Measurements from ENCODE around the gene SDCBP2. TPM values are rescaled to one million over a fixed set of nuclear protein-coding genes. Genes with fewer than 3 reads are reported as not detected.

Gene SDCBP2
- total and polyA plus RNA-seq, 2 of the 8 experiments (the other 6 are each of a cell fraction or from before 2014, with no cell fraction given), result 4.2 to 6.7 TPM

DNA sequence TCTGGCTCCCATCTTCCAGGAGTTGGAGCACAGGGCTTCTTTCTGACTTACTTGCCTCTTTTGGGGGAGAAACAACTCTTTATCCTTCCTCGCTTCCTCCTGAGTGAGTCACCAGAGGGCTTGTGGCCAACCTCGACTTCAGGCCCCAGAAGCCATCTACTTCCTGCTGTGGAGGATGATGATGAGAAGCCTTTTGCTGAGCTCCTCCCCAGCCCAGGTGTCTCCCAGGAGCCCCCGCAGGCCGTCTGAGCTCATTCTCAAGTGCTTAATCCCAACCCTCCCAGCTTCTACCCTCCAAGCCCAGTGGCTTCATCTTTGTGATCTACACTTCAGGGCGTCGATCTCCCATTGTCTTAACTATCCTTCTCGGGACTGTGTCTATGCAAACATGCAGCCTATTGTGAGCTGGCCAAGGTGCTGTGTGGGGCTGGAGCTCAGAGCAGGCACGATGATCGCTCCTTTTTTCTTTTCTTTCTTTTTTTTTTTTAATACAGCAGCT lies 27.9 kb downstream of the SDCBP2 start:
- FAIRE-seq, result peak; percentile 74
- Histone ChIP-seq H3K9me3 (ENCODE audit: insufficient read depth in 2 of 2, low read depth in 1 of 2, low read length in 1 of 2) (no peaks in the 10 kb centered on the region), H3K23me2 (ENCODE audit: low read depth, low read length) (no peaks in the 10 kb centered on the region), H3K4me1 (replicated peaks in 1 of 4; ENCODE audit: control insufficient read depth in 3 of 4, insufficient read depth in 4 of 4, low read length in 3 of 4) (peaks cover 0 to 10% (median 4%) of the 10 kb centered on the region in 4 experiments; a peak in 6 of 7 replicates), H3K14ac (ENCODE audit: insufficient read length) (no peak overlapping the region), H3K4ac (replicated peaks; ENCODE audit: insufficient read length, low read depth, low read length) (no peak overlapping the region), H2BK5ac (ENCODE audit: low read depth, low read length) (peak overlapping the region; percentile 35), H4K5ac (ENCODE audit: insufficient read length, low read depth, low read length) (no peak overlapping the region), H3K9ac (replicated peaks in 1 of 4; ENCODE audit: extremely low read depth in 1 of 4, low read depth in 3 of 4, low read length in 3 of 4) (no peak overlapping the region), H4K91ac (replicated peaks; ENCODE audit: insufficient read length, low read length) (no peak overlapping the region), H4K20me1 (replicated peaks in 1 of 2; ENCODE audit: control insufficient read depth in 1 of 2, insufficient read depth in 2 of 2, low read length in 2 of 2) (no peaks in the 10 kb centered on the region), H2BK15ac (ENCODE audit: low read length) (peak overlapping the region; percentile 81; the same call in 1 of the 2 replicates), H3K56ac (replicated peaks; ENCODE audit: insufficient read length, low read depth, low read length) (peak overlapping the region; percentile 19), H2BK120ac (replicated peaks; ENCODE audit: low read depth, low read length) (no peak overlapping the region), H3K36me3 (ENCODE audit: control insufficient read depth in 2 of 4, insufficient read depth in 4 of 4, low read length in 3 of 4) (no peaks in the 10 kb centered on the region; a peak in 1 of 8 replicates), H3K79me2 (ENCODE audit: control insufficient read depth in 1 of 2, insufficient read depth in 2 of 2, low read length in 2 of 2) (no peaks in the 10 kb centered on the region), H3K27me3 (replicated peaks in 1 of 4; ENCODE audit: control insufficient read depth in 3 of 4, extremely low read depth in 1 of 4, insufficient read depth in 3 of 4, low read length in 3 of 4) (no peaks in the 10 kb centered on the region), H3K18ac (ENCODE audit: extremely low read depth, low read length) (no peak overlapping the region; the same call in 1 of the 2 replicates), H3K27ac (ENCODE audit: low read depth, low read length) (no peak overlapping the region), H2AK5ac (ENCODE audit: low read depth, low read length) (no peak overlapping the region), H4K8ac (ENCODE audit: extremely low read depth, insufficient read depth, low read length) (no peak overlapping the region; the same call in 1 of the 2 replicates), H3K4me3 (ENCODE audit: extremely low read depth in 1 of 4, insufficient read depth in 2 of 4, low read depth in 3 of 4, low read length in 4 of 4) (no peak overlapping the region), H2BK12ac (ENCODE audit: low read depth, low read length) (no peak overlapping the region), H3K4me2 (ENCODE audit: insufficient read depth in 1 of 2, low read depth in 2 of 2, low read length in 2 of 2) (peak overlapping the region; percentile 18 to 27; a peak in 1 of 4 replicates), H3K79me1 (ENCODE audit: low read depth, low read length) (no peaks in the 10 kb centered on the region), H2BK20ac (ENCODE audit: low read length) (no peak overlapping the region), H3K23ac (ENCODE audit: insufficient read length) (no peak overlapping the region), H2AFZ (ENCODE audit: low read length) (peak overlapping the region; percentile 61; the same call in 1 of the 2 replicates)
- ChIA-PET CTCF (ENCODE audit: partially characterized antibody) (interaction anchor here (1.0 to 1.7 kb wide), 8 partner anchors 10 to 134 kb away, joined by 3 to 6 read pairs (median 3); no protein-coding TSS in a partner anchor), POLR2A (ENCODE audit: partially characterized antibody) (no interaction called here)
- TF ChIP-seq JUND (IDR thresholded peaks at IDR 0.05; ENCODE audit: low read length) (0 out of 2 replicates have a peak, but pooled peaks have one; percentile 27), TAF1 (IDR thresholded peaks at IDR 0.05; ENCODE audit: low read depth, low read length) (0 out of 2 replicates have a peak, but pooled peaks have one; percentile 21), GABPA (IDR thresholded peaks at IDR 0.05; ENCODE audit: borderline replicate concordance, insufficient read depth, low read length) (no peak)
- DNase-seq (ENCODE audit: low read depth in 1 of 2, low spot score in 2 of 2), result no peak
- WGBS, 2 experiments (ENCODE audit: extremely low coverage in 1 of 2, insufficient coverage in 1 of 2, insufficient read length in 1 of 2, insufficient replicate concordance in 2 of 2, low coverage in 1 of 2, low lambda C conversion rate in 2 of 2, missing lambda C conversion rate in 1 of 2), result 64% methylated on average over 9 of the region's 9 CpGs; no CpG with 5 or more reads in 1 of the 2 experiments

Measured in H1 (cell line).